GM19395 (cell line): ENCODE data around the gene RPAP3.
"Not testable (repeated sequence)": the region's sequence is repeated elsewhere in the genome, so short reads cannot be mapped to it uniquely, and the experiment has no call there.

Source experiments
- ATAC-seq: cut with Tn5 transposase; IDR thresholded peaks from one replicate; pipeline ENCODE4 v1.9.1; 2021; ENCODE audit warnings: mild to moderate bottlenecking, moderate library complexity; ENCODE audit not compliant: unreplicated experiment

Gene RPAP3

GRCh38 chr12:47698055-47698454 is 7.8 kb downstream of the RPAP3 start:
- no peak for ATAC-seq

- ATAC-seq: no peak
These were observed 16.6 kb downstream of the RPAP3 start for GRCh38 chr12:47689215-47689614.

- ATAC-seq: no peak
These were observed 18.2 kb downstream of the RPAP3 start for GRCh38 chr12:47687636-47688035.

- ATAC-seq: peak; percentile 50
These were observed 19.1 kb downstream of the RPAP3 start for GRCh38 chr12:47686645-47687240.

GRCh38 chr12:47679785-47680184 is 26.0 kb downstream of the RPAP3 start:
- ATAC-seq: no peak

- no peak for ATAC-seq
These were observed 33.8 kb downstream of the RPAP3 start for GRCh38 chr12:47672068-47672467.

- ATAC-seq: not testable (repeated sequence)
These were observed 37.9 kb downstream of the RPAP3 start for GRCh38 chr12:47667935-47668334.

GRCh38 chr12:47652521-47653234 is 53.2 kb downstream of the RPAP3 start:
- no peak for ATAC-seq

GRCh38 chr12:47651368-47652254 is 54.2 kb downstream of the RPAP3 start:
- peak; percentile 83 for ATAC-seq

- peak; percentile 75 for ATAC-seq
These were observed 55.4 kb downstream of the RPAP3 start for GRCh38 chr12:47650469-47650868.

GRCh38 chr12:47649381-47649780 is 56.4 kb downstream of the RPAP3 start:
- no peak for ATAC-seq

- ATAC-seq: no peak
These were observed 57.7 kb downstream of the RPAP3 start for GRCh38 chr12:47648056-47648579.

GRCh38 chr12:47642310-47642709 is 63.5 kb downstream of the RPAP3 start:
- ATAC-seq: not testable (repeated sequence)

- no peak for ATAC-seq
These were observed 68.7 kb downstream of the RPAP3 start for GRCh38 chr12:47636908-47637780.

GRCh38 chr12:47635770-47636169 is 70.1 kb downstream of the RPAP3 start:
- ATAC-seq: not testable (repeated sequence)

GRCh38 chr12:47634127-47634526 is 71.7 kb downstream of the RPAP3 start:
- ATAC-seq: no peak

GRCh38 chr12:47621960-47622359 is 83.9 kb downstream of the RPAP3 start:
- no peak for ATAC-seq

- no peak for ATAC-seq
These were observed 88.4 kb downstream of the RPAP3 start for GRCh38 chr12:47617476-47617875.

GRCh38 chr12:47616440-47616839 is 89.4 kb downstream of the RPAP3 start:
- no peak for ATAC-seq

- no peak for ATAC-seq
These were observed 90.1 kb downstream of the RPAP3 start for GRCh38 chr12:47615711-47616110.
